Keratinocyte (primary cell): ENCODE results near the gene MFSD12. TPM values are rescaled to one million over a fixed set of nuclear protein-coding genes. Genes with fewer than 3 reads are reported as not detected.

Experiments used
- DNase-seq: peaks from one replicate; pipeline ENCODE4 v3.0.0-alpha.2; 2011; ENCODE audit warnings: low read depth, missing footprints, low spot score
- FAIRE-seq: peaks from 2 replicates; lab custom pipeline; 2011; peaks lifted over from hg19 to GRCh38; lab: Jason Lieb, UNC
- H2AFZ ChIP-seq: 2 replicates; pipeline ENCODE4 v1.6.0; 2012; ENCODE audit warnings: low read length, control low read depth, inconsistent platforms; ENCODE audit not compliant: control insufficient read depth
- H3K27ac ChIP-seq: 2 replicates; pipeline ENCODE4 v1.5.1; 2011; ENCODE audit warnings: low read length; ENCODE audit not compliant: control insufficient read depth, insufficient read depth
- H3K27me3 ChIP-seq: 3 replicates; pipeline ENCODE4 v1.6.0; 2011; ENCODE audit warnings: low read length; ENCODE audit not compliant: control insufficient read depth, insufficient read depth; ENCODE audit errors: extremely low read depth
- H3K36me3 ChIP-seq, 2 experiments: 2 replicates in 1 of 2; 3 replicates in 1 of 2; pipeline ENCODE4 v1.5.1; 2011; ENCODE audit warnings: low read length in 2 of 2, mild to moderate bottlenecking in 1 of 2; ENCODE audit not compliant: control insufficient read depth in 2 of 2, insufficient read depth in 2 of 2; ENCODE audit errors: extremely low read depth in 1 of 2
- H3K4me1 ChIP-seq: 3 replicates; pipeline ENCODE4 v1.5.1; 2011; ENCODE audit warnings: low read length; ENCODE audit not compliant: control insufficient read depth, insufficient read depth; ENCODE audit errors: extremely low read depth
- H3K4me2 ChIP-seq: 3 replicates; pipeline ENCODE4 v1.6.0; 2011; ENCODE audit warnings: low read depth, low read length; ENCODE audit not compliant: control insufficient read depth, insufficient read depth; ENCODE audit errors: extremely low read depth
- H3K4me3 ChIP-seq, 3 experiments: fragments of 200-600 bp in 1 of 3; sonication (generic) in 1 of 3; 2 replicates in 2 of 3; 3 replicates in 1 of 3; pipeline ENCODE4 v1.5.1; 2011 to 2016; ENCODE audit warnings: low read length in 3 of 3, mild to moderate bottlenecking in 3 of 3, control low read depth in 2 of 3, inconsistent platforms in 1 of 3, low read depth in 1 of 3, mixed read lengths in 1 of 3, mixed run types in 1 of 3, moderate library complexity in 1 of 3; ENCODE audit not compliant: control insufficient read depth in 2 of 3, insufficient read depth in 2 of 3; ENCODE audit errors: extremely low read depth in 1 of 3
- H3K79me2 ChIP-seq: 2 replicates; pipeline ENCODE4 v1.6.0; 2012; ENCODE audit warnings: low read length; ENCODE audit not compliant: control insufficient read depth, insufficient read depth
- H3K9ac ChIP-seq: 3 replicates; pipeline ENCODE4 v1.6.0; 2011; ENCODE audit warnings: low read length; ENCODE audit not compliant: control insufficient read depth, insufficient read depth; ENCODE audit errors: extremely low read depth
- H3K9me1 ChIP-seq: 3 replicates; pipeline ENCODE4 v1.6.0; 2011; ENCODE audit warnings: low read length; ENCODE audit not compliant: control insufficient read depth, insufficient read depth; ENCODE audit errors: extremely low read depth
- H3K9me3 ChIP-seq: 2 replicates; pipeline ENCODE4 v1.5.1; 2012; ENCODE audit warnings: low read depth, low read length; ENCODE audit not compliant: control insufficient read depth
- H4K20me1 ChIP-seq: 3 replicates; pipeline ENCODE4 v1.6.0; 2011; ENCODE audit warnings: low read length; ENCODE audit not compliant: control insufficient read depth, insufficient read depth; ENCODE audit errors: extremely low read depth
- EZH2 ChIP-seq: IDR thresholded peaks from one replicate; pipeline ENCODE4 v1.6.1; 2012; ENCODE audit warnings: inconsistent platforms, mild to moderate bottlenecking, low read length, moderate library complexity
- dilution Hi-C: fragments of 300-500 bp; cut with MboI; formaldehyde crosslinking; loops from one replicate; pipeline ENCODE4 v1.7.0; 2020; ENCODE audit warnings: low sequenced_read_pairs; ENCODE audit not compliant: extremely low pct_ligation_motif_present
- polyA plus RNA-seq, 5 experiments: library from polyadenylated mRNA; depleted of rRNA in 3 of 5; stranded (reverse) in 3 of 5; stranded (forward) in 1 of 5; unstranded in 1 of 5; fragments of >200 nt; gene quantifications; 1 replicate in 1 of 5; 2 replicates in 3 of 5; 3 replicates in 1 of 5; pipeline versions ENCODE4 v1.2.1 to v1.2.3, GENCODE V29; 2011 to 2012; ENCODE audit warnings: missing spikeins in 2 of 5, low read depth in 1 of 5, low replicate concordance in 1 of 5
- TF ChIP-seq, protein P1 (sequence below), 3 experiments: IDR thresholded peaks in 1 of 3; conservative IDR thresholded peaks in 1 of 3; optimal IDR thresholded peaks in 1 of 3; 2 replicates in 2 of 3; 3 replicates in 1 of 3; pipeline versions ENCODE3 to v1.5.1; 2011; ENCODE audit warnings: low read length in 3 of 3, mild to moderate bottlenecking in 3 of 3, moderate library complexity in 2 of 3, control low read depth in 1 of 3, inconsistent platforms in 1 of 3; ENCODE audit not compliant: insufficient read depth in 2 of 3; ENCODE audit errors: extremely low read depth in 1 of 3

Gene MFSD12
- polyA plus RNA-seq, 1 donor (not counting 4 experiments of a cell fraction or from before 2014, with no cell fraction given) = 30.0 TPM

GRCh38 chr19:3550947-3551791 lies 6.2 kb downstream of the MFSD12 start:
- Histone ChIP-seq H3K27me3 (no peaks in the 10 kb centered on the region), H3K9me3 (no peaks in the 10 kb centered on the region), H3K4me1 (peaks cover 5% of the 10 kb centered on the region), H3K79me2 (peaks cover 26% of the 10 kb centered on the region), H4K20me1 (peaks cover 7% of the 10 kb centered on the region), H3K27ac (no peak overlapping the region), H3K36me3 (peaks cover 9 to 15% of the 10 kb centered on the region in 2 experiments), H3K9me1 (no peaks in the 10 kb centered on the region), H3K4me3 (no peak overlapping the region), H3K4me2 (no peak overlapping the region), H2AFZ (no peak overlapping the region), H3K9ac (no peak overlapping the region)
- TF ChIP-seq EZH2 = no peak
- TF ChIP-seq, protein P1, sequence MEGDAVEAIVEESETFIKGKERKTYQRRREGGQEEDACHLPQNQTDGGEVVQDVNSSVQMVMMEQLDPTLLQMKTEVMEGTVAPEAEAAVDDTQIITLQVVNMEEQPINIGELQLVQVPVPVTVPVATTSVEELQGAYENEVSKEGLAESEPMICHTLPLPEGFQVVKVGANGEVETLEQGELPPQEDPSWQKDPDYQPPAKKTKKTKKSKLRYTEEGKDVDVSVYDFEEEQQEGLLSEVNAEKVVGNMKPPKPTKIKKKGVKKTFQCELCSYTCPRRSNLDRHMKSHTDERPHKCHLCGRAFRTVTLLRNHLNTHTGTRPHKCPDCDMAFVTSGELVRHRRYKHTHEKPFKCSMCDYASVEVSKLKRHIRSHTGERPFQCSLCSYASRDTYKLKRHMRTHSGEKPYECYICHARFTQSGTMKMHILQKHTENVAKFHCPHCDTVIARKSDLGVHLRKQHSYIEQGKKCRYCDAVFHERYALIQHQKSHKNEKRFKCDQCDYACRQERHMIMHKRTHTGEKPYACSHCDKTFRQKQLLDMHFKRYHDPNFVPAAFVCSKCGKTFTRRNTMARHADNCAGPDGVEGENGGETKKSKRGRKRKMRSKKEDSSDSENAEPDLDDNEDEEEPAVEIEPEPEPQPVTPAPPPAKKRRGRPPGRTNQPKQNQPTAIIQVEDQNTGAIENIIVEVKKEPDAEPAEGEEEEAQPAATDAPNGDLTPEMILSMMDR (optimal IDR thresholded peaks at IDR 0.05 in 1 of 3, IDR thresholded peaks at IDR 0.05 in 1 of 3, conservative IDR thresholded peaks at IDR 0.05 in 1 of 3; ENCODE audit: extremely low read depth in 1 of 3, insufficient read depth in 2 of 3, low read length in 3 of 3) = no peak
- FAIRE-seq = no peak
- DNase-seq = no peak
- dilution Hi-C loops = no loop called here

GRCh38 chr19:3549816-3550215 lies 7.6 kb downstream of the MFSD12 start:
- FAIRE-seq = no peak
- Histone ChIP-seq H3K79me2 (peaks cover 15% of the 10 kb centered on the region), H2AFZ (no peak overlapping the region), H3K27ac (no peak overlapping the region), H3K27me3 (no peaks in the 10 kb centered on the region), H3K36me3 (peaks cover 9 to 17% of the 10 kb centered on the region in 2 experiments), H3K9ac (no peak overlapping the region), H3K9me3 (no peaks in the 10 kb centered on the region), H4K20me1 (peaks cover 11% of the 10 kb centered on the region), H3K9me1 (no peaks in the 10 kb centered on the region), H3K4me3 (no peak overlapping the region), H3K4me2 (no peak overlapping the region), H3K4me1 (peaks cover 8% of the 10 kb centered on the region)
- no peak for DNase-seq
- no peak for TF ChIP-seq EZH2
- TF ChIP-seq, protein P1 (optimal IDR thresholded peaks at IDR 0.05 in 1 of 3, IDR thresholded peaks at IDR 0.05 in 1 of 3, conservative IDR thresholded peaks at IDR 0.05 in 1 of 3; ENCODE audit: extremely low read depth in 1 of 3, insufficient read depth in 2 of 3, low read length in 3 of 3) = no peak
- dilution Hi-C loops = no loop called here
